A549 (cell line): ENCODE results near the gene ZBTB1. TPM values are rescaled to one million over a fixed set of nuclear protein-coding genes. Genes with fewer than 3 reads are reported as not detected.

ENCODE experiments used
- ATAC-seq, 2 experiments: fragments of 200-7000 bp in 1 of 2; fragments of >200 bp in 1 of 2; cut with Nextera tagmentation in 1 of 2; cut with Tn5 transposase in 1 of 2; 3 replicates each; pipeline versions ENCODE4 v1.8.0 to v1.9.1; 2018 to 2020; ENCODE audit warnings: mild to moderate bottlenecking in 1 of 2, moderate library complexity in 1 of 2
- CTCF ChIA-PET: fragments of 300-600 bp; sonication (Branson Sonifier 250); formaldehyde crosslinking; extraction: SDS; loops from one replicate; lab custom pipeline; 2021; ENCODE audit warnings: antibody characterized with exemption, inconsistent platforms; lab: Yijun Ruan, JAX
- POLR2A ChIA-PET: fragments of 350-600 bp; formaldehyde crosslinking; extraction: SDS; loops from one replicate; lab custom pipeline; 2021; ENCODE audit warnings: antibody characterized with exemption, inconsistent platforms; lab: Yijun Ruan, JAX
- DNase-seq, 2 experiments: peaks; one replicate each; pipeline versions ENCODE4 v3.0.0 to v3.0.0-alpha.2; 2011 to 2016; ENCODE audit warnings: low read depth in 1 of 2, low spot score in 1 of 2
- FAIRE-seq: peaks from 2 replicates; lab custom pipeline; 2011; peaks lifted over from hg19 to GRCh38; lab: Jason Lieb, UNC
- H3K27ac ChIP-seq, 2 experiments: fragments of >200 bp; sonication (Bioruptor Twin); formaldehyde crosslinking; 3 replicates each; pipeline ENCODE4 v1.5.1; 2016 to 2017
- H3K4me1 ChIP-seq: fragments of >200 bp; sonication (Bioruptor Twin); formaldehyde crosslinking; 3 replicates; pipeline ENCODE4 v1.6.1; 2016
- H3K4me2 ChIP-seq: fragments of >200 bp; sonication (Bioruptor Twin); formaldehyde crosslinking; 3 replicates; pipeline ENCODE4 v1.6.1; 2016
- H3K4me3 ChIP-seq: fragments of >200 bp; sonication (Bioruptor Twin); formaldehyde crosslinking; 3 replicates; pipeline ENCODE4 v1.5.1; 2016
- H3K9me3 ChIP-seq: fragments of >200 bp; sonication (Bioruptor Twin); formaldehyde crosslinking; 3 replicates; pipeline ENCODE4 v1.6.1; 2016
- ATOH8 ChIP-seq: fragments of 250-450 bp; sonication (Bioruptor Pico); IDR thresholded peaks from 2 replicates; pipeline ENCODE4 v1.5.0; 2020; ENCODE audit warnings: low read depth, mild to moderate bottlenecking, moderate library complexity
- BHLHE40 ChIP-seq: IDR thresholded peaks from 2 replicates; pipeline ENCODE4 v1.6.1; 2012; ENCODE audit warnings: low read depth, low read length, inconsistent platforms
- CBX8 ChIP-seq: fragments of 200-600 bp; sonication (generic); IDR thresholded peaks from 2 replicates; pipeline ENCODE4 v1.6.1; 2016
- CEBPB ChIP-seq, 2 experiments: fragments of >200 bp in 1 of 2; sonication (Bioruptor Twin) in 1 of 2; formaldehyde crosslinking in 1 of 2; IDR thresholded peaks; 2 replicates each; pipeline ENCODE4 v1.6.1; 2012 to 2016
- CHD4 ChIP-seq: fragments of 200-600 bp; sonication (generic); IDR thresholded peaks from 2 replicates; pipeline ENCODE4 v1.6.1; 2016; ENCODE audit warnings: antibody characterized with exemption, mild to moderate bottlenecking, borderline replicate concordance
- CTCF ChIP-seq: fragments of >200 bp; sonication (Bioruptor Twin); formaldehyde crosslinking; IDR thresholded peaks from 3 replicates; pipeline ENCODE4 v1.5.1; 2016
- ESRRA ChIP-seq: fragments of 150-350 bp; IDR thresholded peaks from 2 replicates; pipeline ENCODE4 v1.6.1; 2014; ENCODE audit warnings: mild to moderate bottlenecking, low read length, borderline replicate concordance
- FOSB ChIP-seq: fragments of 250-450 bp; sonication (Bioruptor Pico); IDR thresholded peaks from 2 replicates; pipeline ENCODE4 v1.5.0; 2020; ENCODE audit warnings: mild to moderate bottlenecking, moderate library complexity
- FOXS1 ChIP-seq: fragments of 250-450 bp; sonication (Bioruptor Pico); IDR thresholded peaks from 2 replicates; pipeline ENCODE4 v1.5.0; 2020; ENCODE audit warnings: mild to moderate bottlenecking, moderate library complexity
- GATA3 ChIP-seq: IDR thresholded peaks from 2 replicates; pipeline ENCODE4 v1.6.1; 2012; ENCODE audit warnings: borderline replicate concordance
- JUN ChIP-seq, 2 experiments: fragments of >200 bp; sonication (Bioruptor Twin); formaldehyde crosslinking; IDR thresholded peaks; 2 replicates in 1 of 2; 3 replicates in 1 of 2; pipeline ENCODE4 v1.6.1; 2016 to 2017
- KDM1A ChIP-seq: fragments of 200-600 bp; sonication (generic); IDR thresholded peaks from 2 replicates; pipeline ENCODE4 v1.6.1; 2016; ENCODE audit warnings: low read depth, mild to moderate bottlenecking
- MAX ChIP-seq: IDR thresholded peaks from 2 replicates; pipeline ENCODE4 v1.6.1; 2012
- MAZ ChIP-seq: fragments of 150-350 bp; IDR thresholded peaks from 2 replicates; pipeline ENCODE4 v1.6.1; 2014; ENCODE audit warnings: antibody characterized with exemption, low read depth, low read length, borderline replicate concordance
- MYC ChIP-seq: IDR thresholded peaks from 2 replicates; pipeline ENCODE4 v1.6.1; 2012; ENCODE audit warnings: mild to moderate bottlenecking, inconsistent platforms, low read length, improper control_type of control experiment, borderline replicate concordance
- NFE2L2 ChIP-seq: fragments of 150-350 bp; conservative IDR thresholded peaks from 2 replicates; pipeline ENCODE4 v1.6.1; 2014; ENCODE audit warnings: low read length
- NR3C1 ChIP-seq: fragments of >200 bp; sonication (Bioruptor Twin); formaldehyde crosslinking; IDR thresholded peaks from 3 replicates; pipeline ENCODE4 v1.6.1; 2017
- PBX3 ChIP-seq: IDR thresholded peaks from 2 replicates; pipeline ENCODE4 v1.6.1; 2012
- RAD21 ChIP-seq, 2 experiments: fragments of >200 bp in 1 of 2; sonication (Bioruptor Twin) in 1 of 2; formaldehyde crosslinking in 1 of 2; IDR thresholded peaks in 1 of 2; conservative IDR thresholded peaks in 1 of 2; 2 replicates in 1 of 2; 3 replicates in 1 of 2; pipeline ENCODE4 v1.6.1; 2012 to 2018; ENCODE audit warnings: inconsistent platforms in 1 of 2
- REST ChIP-seq: fragments of 200-600 bp; sonication (generic); IDR thresholded peaks from 2 replicates; pipeline ENCODE4 v1.6.1; 2016; ENCODE audit warnings: antibody characterized with exemption, mild to moderate bottlenecking, moderate library complexity
- RNF2 ChIP-seq: fragments of 200-600 bp; sonication (generic); IDR thresholded peaks from 2 replicates; pipeline ENCODE4 v1.6.1; 2016; ENCODE audit warnings: low read depth, mild to moderate bottlenecking, antibody characterized with exemption, moderate library complexity, borderline replicate concordance
- SMC3 ChIP-seq: fragments of >200 bp; sonication (Bioruptor Twin); formaldehyde crosslinking; IDR thresholded peaks from 3 replicates; pipeline ENCODE4 v1.6.1; 2018; ENCODE audit warnings: inconsistent platforms
- SREBF2 ChIP-seq: fragments of 450-650 bp; IDR thresholded peaks from 2 replicates; pipeline ENCODE4 v1.6.1; 2014; ENCODE audit warnings: mild to moderate bottlenecking, moderate library complexity
- ZC3H11A ChIP-seq: fragments of 450-650 bp; IDR thresholded peaks from 2 replicates; pipeline ENCODE4 v1.6.1; 2014; ENCODE audit warnings: antibody characterized with exemption, mild to moderate bottlenecking
- ZFP36 ChIP-seq: fragments of 450-650 bp; IDR thresholded peaks from 2 replicates; pipeline ENCODE4 v1.6.1; 2014; ENCODE audit warnings: borderline replicate concordance; ENCODE audit not compliant: partially characterized antibody
- ZNF302 ChIP-seq: fragments of 250-450 bp; sonication (Bioruptor Pico); IDR thresholded peaks from 2 replicates; pipeline ENCODE4 v1.9.0; 2021; ENCODE audit warnings: inconsistent platforms, mild to moderate bottlenecking, moderate library complexity
- polyA plus RNA-seq, 4 experiments: library from polyadenylated mRNA; depleted of rRNA in 3 of 4; stranded (reverse); fragments of >200 nt; fragmentation: RNase III in 1 of 4; extraction: RNeasy Plus Mini Kit Qiagen cat#74134 plus additional on column Dnase treatment in 1 of 4; gene quantifications; 2 replicates in 3 of 4; 3 replicates in 1 of 4; pipeline ENCODE4 v1.2.3, GENCODE V29; 2011 to 2017

The ZBTB1 gene
- polyA plus RNA-seq, 2 of the 4 experiments (the other 2 are of a cell fraction), result 33.8 to 37.1 TPM

- FAIRE-seq (peak; percentile 68), ATAC-seq (peak in 1 of 2 experiments; percentile 43; a peak in 1 of 6 replicates), DNase-seq (peak in 1 of 2 experiments; percentile 44)
- Histone ChIP-seq H3K4me3 (no peak overlapping the region), H3K4me1 (no peaks in the 10 kb centered on the region), H3K27ac (no peak overlapping the region), H3K9me3 (no peaks in the 10 kb centered on the region), H3K4me2 (no peak overlapping the region)
- ChIA-PET POLR2A (interaction anchor here (1.1 to 1.5 kb wide), 2 partner anchors 27 to 135 kb away, joined by 3 to 4 read pairs; no protein-coding TSS in a partner anchor), CTCF (interaction anchor here (0.8 to 9.2 kb wide), 24 partner anchors 9 to 413 kb away, joined by 3 to 93 read pairs (median 6); partner anchors contain the start of genes AKAP5, MTHFD1 and ZBTB25)
- TF ChIP-seq MYC (no peak), MAZ (no peak), ATOH8 (no peak), CBX8 (no peak), ESRRA (no peak), MAX (no peak), CEBPB (IDR thresholded peaks at IDR 0.05) (no peak), KDM1A (no peak), ZC3H11A (no peak), PBX3 (no peak), ZNF302 (CRISPR knock-in tag) (no peak), REST (no peak), NR3C1 (no peak), RAD21 (conservative IDR thresholded peaks at IDR 0.05 in 1 of 2, IDR thresholded peaks at IDR 0.05 in 1 of 2) (peak; percentile 60 to 70), NFE2L2 (no peak), RNF2 (no peak), SREBF2 (no peak), CHD4 (no peak), FOSB (no peak), BHLHE40 (no peak), SMC3 (peak; percentile 50), JUN (IDR thresholded peaks at IDR 0.05) (no peak), GATA3 (no peak), FOXS1 (CRISPR knock-in tag) (no peak), ZFP36 (no peak), CTCF (peak; percentile 65)
Measured at GRCh38 chr14:64478634-64479250, 25.8 kb upstream of the ZBTB1 start.
